Raji (cell line): ENCODE results near the gene TM4SF1.

Experiments
- POLR2A ChIP-seq: IDR thresholded peaks from 2 replicates; pipeline ENCODE4 v1.6.1; 2011; ENCODE audit warnings: low read depth, low read length, control low read depth; ENCODE audit not compliant: insufficient read depth

TM4SF1 gene

GRCh38 chr3:149377408-149378364 lies at the start of gene TM4SF1:
Gene TM4SF1, minus strand, starts transcription at chr3:149377649. Its CDS starts 102 bp downstream, at chr3:149377547.
- TF ChIP-seq POLR2A = no peak

GRCh38 chr3:149426325-149426724 lies 48.9 kb upstream of the TM4SF1 start:
- TF ChIP-seq POLR2A = no peak

DNA sequence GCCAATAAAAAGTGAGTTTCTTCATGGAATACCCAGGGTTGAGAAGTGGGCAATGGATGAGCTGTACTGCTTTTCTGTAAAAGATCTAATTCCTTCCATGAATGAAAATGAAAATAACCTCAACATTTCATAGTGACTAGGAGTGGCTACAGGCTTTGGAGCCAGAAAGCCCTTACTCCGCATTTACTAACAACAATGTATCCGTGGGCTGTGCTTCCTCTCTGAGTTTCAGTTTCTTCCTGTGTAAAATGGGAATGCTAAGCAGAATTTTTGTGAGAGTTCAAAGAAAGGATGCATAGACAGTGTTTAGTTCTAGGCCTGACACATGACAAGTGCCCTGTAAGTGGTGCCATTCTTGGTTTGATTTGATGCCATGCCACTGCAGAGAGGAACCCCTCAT lies 47.5 kb upstream of the TM4SF1 start:
- no peak for TF ChIP-seq POLR2A

- no peak for TF ChIP-seq POLR2A
Measured at GRCh38 chr3:149421764-149422163, 44.3 kb upstream of the TM4SF1 start.

- TF ChIP-seq POLR2A = no peak
Measured at GRCh38 chr3:149419816-149420215, 42.4 kb upstream of the TM4SF1 start.

GRCh38 chr3:149417727-149418126 lies 40.3 kb upstream of the TM4SF1 start:
- TF ChIP-seq POLR2A = no peak

GRCh38 chr3:149417174-149417573 lies 39.7 kb upstream of the TM4SF1 start:
- TF ChIP-seq POLR2A = no peak

GRCh38 chr3:149415484-149415883 lies 38.0 kb upstream of the TM4SF1 start:
- TF ChIP-seq POLR2A = no peak

DNA sequence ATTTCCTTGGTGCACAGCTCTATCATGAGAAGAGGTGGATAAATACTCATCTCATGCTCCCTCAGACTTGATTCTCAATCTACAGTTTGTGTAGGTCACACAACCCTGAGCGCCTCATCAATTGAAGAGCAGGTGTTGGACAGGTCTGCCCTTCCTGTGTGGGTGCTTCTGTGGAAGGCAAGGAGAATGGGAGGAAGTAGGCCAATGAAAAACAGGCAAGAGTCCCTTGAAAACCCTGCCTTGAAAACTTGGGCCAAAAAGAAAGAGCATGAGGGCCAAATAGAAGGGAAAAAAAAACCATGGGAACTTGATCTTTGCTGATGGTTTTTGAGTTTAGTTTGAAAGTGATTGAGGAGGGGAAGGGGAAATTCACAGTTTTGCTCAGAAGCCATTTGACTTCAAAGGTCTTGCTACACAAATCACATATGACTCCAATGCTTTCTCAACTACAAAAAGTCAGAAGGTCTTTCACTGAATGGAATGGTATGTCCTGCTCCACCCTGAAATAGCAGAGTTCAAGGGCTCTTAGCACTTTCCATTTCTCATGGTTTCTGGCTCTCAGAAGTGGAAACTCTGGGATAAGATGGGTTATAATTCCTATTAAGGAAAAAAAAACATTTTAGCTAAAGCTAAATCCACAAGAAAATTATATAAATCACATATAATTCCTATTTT lies 37.2 kb upstream of the TM4SF1 start:
- no peak for TF ChIP-seq POLR2A

- no peak for TF ChIP-seq POLR2A
Measured at GRCh38 chr3:149411583-149411982, 34.1 kb upstream of the TM4SF1 start.

DNA sequence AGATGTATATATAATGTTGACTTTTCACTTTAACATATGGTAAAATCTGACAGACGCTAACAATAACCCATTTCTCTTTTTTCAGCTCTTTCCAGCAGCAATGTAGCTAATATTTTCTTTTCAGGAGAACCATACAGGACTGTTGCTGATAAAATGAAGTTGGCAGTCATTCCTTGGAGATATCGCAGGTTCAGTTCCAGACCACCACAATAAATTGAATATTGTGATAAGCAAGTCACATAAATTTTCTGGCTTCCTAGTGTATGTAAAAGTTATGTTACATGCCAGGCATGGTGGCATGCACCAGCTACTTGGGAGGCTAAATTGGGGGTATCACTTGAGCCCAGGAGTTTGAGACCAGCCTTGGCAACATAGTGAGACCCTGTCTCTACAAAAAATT lies 31.9 kb upstream of the TM4SF1 start:
- TF ChIP-seq POLR2A = no peak

- TF ChIP-seq POLR2A = no peak
Measured at GRCh38 chr3:149407898-149408297, 30.4 kb upstream of the TM4SF1 start.

DNA sequence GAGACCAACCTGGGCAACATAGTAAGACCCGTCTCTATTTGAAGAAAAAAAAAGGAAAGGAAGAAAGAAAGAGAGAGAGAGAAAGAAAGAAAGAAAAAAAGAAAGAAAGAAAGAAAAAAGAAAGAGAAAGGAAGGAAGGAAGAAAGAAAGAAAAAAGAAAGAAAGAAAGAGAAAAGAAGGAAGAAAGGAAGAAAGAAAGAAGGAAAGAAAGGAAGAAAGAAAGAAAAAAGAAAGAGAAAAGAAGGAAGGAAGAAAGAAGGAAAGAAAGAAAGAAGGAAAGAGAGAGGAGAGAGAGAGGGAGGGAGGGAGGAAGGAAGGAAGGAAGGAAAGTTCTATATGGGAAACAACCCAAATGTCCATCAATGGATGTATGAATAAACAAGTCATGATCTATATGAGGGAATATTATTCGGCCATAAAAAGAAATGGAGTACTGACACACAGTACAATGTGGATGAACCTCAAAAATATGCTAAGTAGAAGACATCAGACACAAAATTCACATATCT lies 28.8 kb upstream of the TM4SF1 start:
- no peak for TF ChIP-seq POLR2A

DNA sequence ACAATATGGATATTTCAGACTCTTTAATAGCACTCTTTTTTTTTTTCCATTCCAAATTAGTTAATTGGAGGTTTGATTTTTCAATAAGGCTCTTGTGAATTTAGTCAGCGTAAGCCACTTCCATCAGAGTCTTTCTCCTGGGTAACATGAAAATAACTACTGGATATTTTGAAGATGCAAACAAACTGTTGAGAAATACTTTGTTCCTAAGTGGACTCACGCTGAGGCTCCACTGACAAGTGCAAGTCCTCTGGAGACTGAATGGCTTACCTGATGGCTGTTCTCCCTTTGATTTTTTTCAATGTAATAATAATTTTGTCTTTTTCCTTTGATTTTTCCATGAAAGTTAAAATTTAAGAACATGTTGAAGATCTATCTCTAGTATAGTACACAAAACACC lies 26.0 kb upstream of the TM4SF1 start:
- TF ChIP-seq POLR2A = no peak

DNA sequence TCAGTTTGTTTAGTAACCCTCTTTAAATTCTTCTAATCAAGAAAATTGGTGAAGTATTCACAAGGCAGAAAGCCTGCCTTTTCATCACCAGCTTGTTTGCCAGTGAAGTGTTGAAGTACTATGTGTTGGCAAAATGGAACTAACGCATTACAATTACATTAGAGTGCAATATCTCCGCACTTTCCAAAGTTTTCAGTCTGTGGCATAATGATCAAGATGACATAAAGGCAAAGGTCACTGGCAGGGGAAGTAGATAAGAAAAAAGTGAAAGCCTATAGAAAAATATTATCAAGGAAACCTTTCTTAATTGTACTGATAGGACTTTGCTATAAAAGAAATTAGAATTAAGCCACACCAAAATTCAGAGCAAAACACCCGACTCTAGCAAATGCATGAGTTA lies 25.0 kb upstream of the TM4SF1 start:
- TF ChIP-seq POLR2A = no peak

- TF ChIP-seq POLR2A = no peak
Measured at GRCh38 chr3:149401926-149402310, 24.5 kb upstream of the TM4SF1 start.
